ENCODE data around the gene SLC5A9. TPM values are rescaled to one million over a fixed set of nuclear protein-coding genes. Genes with fewer than 3 reads are reported as not detected.
A peak's percentile ranks its signal among the peaks of the same experiment; 100 is the strongest.
"Not testable (repeated sequence)": the region's sequence is repeated elsewhere in the genome, so short reads cannot be mapped to it uniquely, and the experiment has no call there.

SLC5A9 gene
- total RNA-seq, 4 donors from 2014 or later, result 0.12 to 0.47 TPM; not detected in 2

DNA sequence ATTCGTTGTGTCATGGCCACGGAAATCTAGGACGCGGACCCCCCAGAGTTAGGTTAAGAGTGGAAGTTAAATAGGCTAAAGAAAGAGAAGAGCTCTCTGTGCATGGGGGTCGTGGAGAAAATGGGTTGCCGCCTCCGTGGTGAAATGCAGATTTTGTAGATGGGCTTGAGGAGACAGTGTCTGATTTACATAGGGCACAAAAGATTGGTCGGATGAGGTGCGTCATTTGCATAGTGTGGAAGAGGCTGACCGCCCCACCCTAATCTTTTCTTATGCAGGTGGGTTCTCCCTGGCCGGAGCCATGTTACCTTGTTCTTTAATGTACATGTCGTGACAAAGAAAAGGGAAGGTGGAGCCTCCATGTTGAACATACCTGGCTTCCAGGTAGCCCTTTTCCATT, 14.3 kb upstream of the SLC5A9 start:
- no peak for TF ChIP-seq CTCF (IDR thresholded peaks at IDR 0.05)
- DNase-seq (ENCODE audit: low spot score), result no peak
- ATAC-seq (ENCODE audit: low FRiP score), result no peak

DNA sequence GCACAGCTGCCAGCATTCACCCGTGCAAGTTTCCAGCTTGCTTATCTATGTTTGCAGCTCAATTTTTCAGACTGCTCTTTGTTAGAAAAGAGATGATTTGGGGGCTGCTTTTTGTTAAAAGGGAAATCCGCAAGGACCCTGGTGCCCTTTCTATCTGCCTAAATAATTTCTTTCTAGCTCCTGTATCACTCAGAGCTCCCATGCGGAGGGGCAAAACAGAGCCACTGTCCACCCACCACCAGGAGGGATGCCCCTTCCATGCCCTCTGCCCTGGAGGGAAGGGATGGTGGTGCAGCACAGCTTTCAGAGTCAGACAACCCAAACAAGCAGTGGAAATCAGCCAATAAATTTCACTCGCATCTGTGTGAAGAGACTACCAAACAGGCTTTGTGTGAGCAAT, 13.9 kb upstream of the SLC5A9 start:
- no peak for ATAC-seq (ENCODE audit: low FRiP score)
- no peak for TF ChIP-seq CTCF (IDR thresholded peaks at IDR 0.05)
- no peak for DNase-seq (ENCODE audit: low spot score)

GRCh38 chr1:48213462-48213861, 9.1 kb upstream of the SLC5A9 start:
- DNase-seq (ENCODE audit: low spot score); ATAC-seq (ENCODE audit: low FRiP score): not testable (repeated sequence)

DNA sequence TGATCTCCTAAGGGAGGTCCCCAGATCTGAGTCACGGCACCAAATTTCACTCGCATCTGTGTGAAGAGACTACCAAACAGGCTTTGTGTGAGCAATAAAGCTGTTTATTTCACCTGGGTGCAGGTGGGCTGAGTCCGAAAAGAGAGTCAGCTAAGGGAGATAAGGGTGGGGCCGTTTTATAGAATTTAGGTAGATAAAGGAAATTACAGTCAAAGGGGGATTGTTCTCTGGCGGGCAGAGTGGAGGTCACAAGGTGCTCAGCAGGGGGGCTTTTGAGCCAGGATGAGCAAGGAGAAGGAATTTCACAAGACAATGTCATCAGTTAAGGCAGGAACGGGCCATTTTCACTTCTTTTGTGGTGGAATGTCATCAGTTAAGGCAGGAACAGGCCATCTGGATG, 8.2 kb upstream of the SLC5A9 start:
- not testable (repeated sequence) for DNase-seq (ENCODE audit: low spot score); ATAC-seq (ENCODE audit: low FRiP score)

GRCh38 chr1:48214820-48215219, 7.7 kb upstream of the SLC5A9 start:
- ATAC-seq (ENCODE audit: low FRiP score) (peak; percentile 57), DNase-seq (ENCODE audit: low spot score) (no peak)
- no peak for TF ChIP-seq CTCF (IDR thresholded peaks at IDR 0.05)

DNA sequence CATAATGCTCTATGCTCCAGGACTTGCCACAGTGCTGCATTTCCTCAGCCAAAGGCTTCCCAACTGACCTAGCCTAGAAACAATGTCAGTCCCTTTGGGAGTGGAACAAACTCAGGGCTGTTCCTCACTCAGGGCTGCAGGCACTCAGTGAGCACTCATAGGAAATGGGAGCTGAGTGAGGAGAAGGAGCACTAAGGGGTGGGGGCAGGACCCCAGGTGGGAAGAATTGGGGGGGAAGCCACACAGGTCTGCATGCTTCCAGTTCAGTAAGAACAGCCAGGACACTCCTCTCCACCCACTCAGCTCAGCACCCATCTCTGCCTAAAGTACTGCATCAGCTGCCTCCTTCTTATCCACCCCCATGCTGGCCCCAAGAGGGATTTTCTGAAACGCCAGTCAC, 7.3 kb upstream of the SLC5A9 start:
- DNase-seq (ENCODE audit: low spot score) (no peak), ATAC-seq (ENCODE audit: low FRiP score) (peak; percentile 10)
- no peak for TF ChIP-seq CTCF (IDR thresholded peaks at IDR 0.05)

DNA sequence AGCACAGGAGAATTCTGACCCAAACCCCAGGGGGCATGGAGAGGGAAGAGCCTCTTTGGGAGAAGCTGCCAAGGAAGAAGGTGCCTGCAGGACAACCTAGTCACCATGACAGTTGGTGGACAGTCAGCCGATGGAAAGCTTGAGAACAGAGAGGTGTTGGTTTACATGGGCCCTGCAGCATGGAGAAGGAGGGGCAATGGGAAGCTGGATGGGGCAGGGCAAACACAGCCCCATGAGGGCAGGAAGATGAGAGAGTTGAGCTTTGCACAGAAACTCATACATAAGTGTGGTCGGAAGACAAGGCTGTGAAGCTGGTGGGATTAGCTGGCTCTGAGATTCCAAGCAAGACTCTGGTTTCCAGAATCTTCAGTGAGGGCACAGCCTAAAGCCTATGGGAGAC, 6.6 kb upstream of the SLC5A9 start:
- ATAC-seq (ENCODE audit: low FRiP score), result no peak
- no peak for DNase-seq (ENCODE audit: low spot score)
- TF ChIP-seq CTCF (IDR thresholded peaks at IDR 0.05), result no peak

GRCh38 chr1:48216313-48216712, 6.2 kb upstream of the SLC5A9 start:
- TF ChIP-seq CTCF (IDR thresholded peaks at IDR 0.05), result no peak
- no peak for DNase-seq (ENCODE audit: low spot score)
- no peak for ATAC-seq (ENCODE audit: low FRiP score)
